WTC11 (cell line): ENCODE measurements around the gene CHRNB1.
A peak's percentile ranks its signal among the peaks of the same experiment; 100 is the strongest.

Experiments used
- ATF1 ChIP-seq: sonication (generic); formaldehyde crosslinking; IDR thresholded peaks from 2 replicates; pipeline ENCODE4 v1.8.1; 2023; ENCODE audit warnings: mild to moderate bottlenecking, moderate library complexity, missing genetic modification reagents
- ETV6 ChIP-seq: sonication (generic); formaldehyde crosslinking; IDR thresholded peaks from 2 replicates; pipeline ENCODE4 v1.8.1; 2022; ENCODE audit warnings: mild to moderate bottlenecking, missing genetic modification reagents
- KAT7 ChIP-seq: sonication (generic); formaldehyde crosslinking; IDR thresholded peaks from 2 replicates; pipeline ENCODE4 v1.8.1; 2023; ENCODE audit warnings: missing genetic modification reagents, mild to moderate bottlenecking, borderline replicate concordance
- NR3C1 ChIP-seq: sonication (generic); formaldehyde crosslinking; conservative IDR thresholded peaks from 2 replicates; pipeline ENCODE4 v1.8.1; 2023; ENCODE audit warnings: low read depth, mild to moderate bottlenecking, missing genetic modification reagents
- RORB ChIP-seq: fragments of 250-450 bp; sonication (Bioruptor Pico); IDR thresholded peaks from 2 replicates; pipeline ENCODE4 v1.9.0; 2021; ENCODE audit warnings: mild to moderate bottlenecking
- ZNF138 ChIP-seq: sonication (generic); formaldehyde crosslinking; conservative IDR thresholded peaks from 2 replicates; pipeline ENCODE4 v1.8.1; 2022; ENCODE audit warnings: mild to moderate bottlenecking, moderate library complexity, missing genetic modification reagents
- TF ChIP-seq, protein P1 (sequence below): sonication (generic); formaldehyde crosslinking; IDR thresholded peaks from 2 replicates; pipeline ENCODE4 v1.8.1; 2023; ENCODE audit warnings: mild to moderate bottlenecking, missing genetic modification reagents, moderate library complexity
- TF ChIP-seq, protein P2 (sequence below): sonication (generic); formaldehyde crosslinking; IDR thresholded peaks from 2 replicates; pipeline ENCODE4 v1.8.0; 2023; ENCODE audit warnings: missing genetic modification reagents
- TF ChIP-seq, protein P3 (sequence below): fragments of 200-600 bp; IDR thresholded peaks from 2 replicates; pipeline ENCODE4 v1.8.0; 2022; ENCODE audit warnings: antibody characterized with exemption
- TF ChIP-seq, protein P4 (sequence below): sonication (generic); formaldehyde crosslinking; IDR thresholded peaks from 2 replicates; pipeline ENCODE4 v1.8.0; 2022; ENCODE audit warnings: mild to moderate bottlenecking, missing genetic modification reagents
- TF ChIP-seq, protein P5 (sequence below): sonication (generic); formaldehyde crosslinking; IDR thresholded peaks from 2 replicates; pipeline ENCODE4 v1.8.0; 2022; ENCODE audit warnings: mild to moderate bottlenecking, missing genetic modification reagents

DNA sequence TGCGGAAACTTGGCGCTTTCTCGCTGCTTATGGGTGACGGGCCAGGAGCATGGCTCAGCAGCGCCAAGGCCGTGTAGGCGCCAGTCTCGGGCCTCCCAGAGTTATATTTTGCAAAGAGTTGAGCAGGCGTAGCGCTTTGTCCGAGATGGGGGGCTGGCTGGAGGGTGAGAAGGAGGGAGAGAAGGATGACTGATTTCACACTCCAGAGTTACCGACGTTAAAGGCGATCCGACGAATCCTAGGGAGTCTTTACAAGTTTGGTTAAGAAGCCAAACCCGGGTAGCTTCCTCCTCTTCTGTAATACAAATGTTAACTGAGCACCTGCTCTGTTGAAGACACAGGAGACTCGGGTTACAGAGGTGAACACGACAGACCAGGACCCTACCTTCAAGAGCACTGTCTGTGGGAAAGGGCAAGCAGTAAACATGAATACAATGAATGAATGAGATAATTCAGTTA is 40.1 kb downstream of the CHRNB1 start:
- TF ChIP-seq, protein P1, sequence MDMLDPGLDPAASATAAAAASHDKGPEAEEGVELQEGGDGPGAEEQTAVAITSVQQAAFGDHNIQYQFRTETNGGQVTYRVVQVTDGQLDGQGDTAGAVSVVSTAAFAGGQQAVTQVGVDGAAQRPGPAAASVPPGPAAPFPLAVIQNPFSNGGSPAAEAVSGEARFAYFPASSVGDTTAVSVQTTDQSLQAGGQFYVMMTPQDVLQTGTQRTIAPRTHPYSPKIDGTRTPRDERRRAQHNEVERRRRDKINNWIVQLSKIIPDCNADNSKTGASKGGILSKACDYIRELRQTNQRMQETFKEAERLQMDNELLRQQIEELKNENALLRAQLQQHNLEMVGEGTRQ, result no peak
- TF ChIP-seq, protein P2, sequence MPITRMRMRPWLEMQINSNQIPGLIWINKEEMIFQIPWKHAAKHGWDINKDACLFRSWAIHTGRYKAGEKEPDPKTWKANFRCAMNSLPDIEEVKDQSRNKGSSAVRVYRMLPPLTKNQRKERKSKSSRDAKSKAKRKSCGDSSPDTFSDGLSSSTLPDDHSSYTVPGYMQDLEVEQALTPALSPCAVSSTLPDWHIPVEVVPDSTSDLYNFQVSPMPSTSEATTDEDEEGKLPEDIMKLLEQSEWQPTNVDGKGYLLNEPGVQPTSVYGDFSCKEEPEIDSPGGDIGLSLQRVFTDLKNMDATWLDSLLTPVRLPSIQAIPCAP, result no peak
- TF ChIP-seq, protein P3, sequence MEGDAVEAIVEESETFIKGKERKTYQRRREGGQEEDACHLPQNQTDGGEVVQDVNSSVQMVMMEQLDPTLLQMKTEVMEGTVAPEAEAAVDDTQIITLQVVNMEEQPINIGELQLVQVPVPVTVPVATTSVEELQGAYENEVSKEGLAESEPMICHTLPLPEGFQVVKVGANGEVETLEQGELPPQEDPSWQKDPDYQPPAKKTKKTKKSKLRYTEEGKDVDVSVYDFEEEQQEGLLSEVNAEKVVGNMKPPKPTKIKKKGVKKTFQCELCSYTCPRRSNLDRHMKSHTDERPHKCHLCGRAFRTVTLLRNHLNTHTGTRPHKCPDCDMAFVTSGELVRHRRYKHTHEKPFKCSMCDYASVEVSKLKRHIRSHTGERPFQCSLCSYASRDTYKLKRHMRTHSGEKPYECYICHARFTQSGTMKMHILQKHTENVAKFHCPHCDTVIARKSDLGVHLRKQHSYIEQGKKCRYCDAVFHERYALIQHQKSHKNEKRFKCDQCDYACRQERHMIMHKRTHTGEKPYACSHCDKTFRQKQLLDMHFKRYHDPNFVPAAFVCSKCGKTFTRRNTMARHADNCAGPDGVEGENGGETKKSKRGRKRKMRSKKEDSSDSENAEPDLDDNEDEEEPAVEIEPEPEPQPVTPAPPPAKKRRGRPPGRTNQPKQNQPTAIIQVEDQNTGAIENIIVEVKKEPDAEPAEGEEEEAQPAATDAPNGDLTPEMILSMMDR, result no peak
- TF ChIP-seq, protein P4, sequence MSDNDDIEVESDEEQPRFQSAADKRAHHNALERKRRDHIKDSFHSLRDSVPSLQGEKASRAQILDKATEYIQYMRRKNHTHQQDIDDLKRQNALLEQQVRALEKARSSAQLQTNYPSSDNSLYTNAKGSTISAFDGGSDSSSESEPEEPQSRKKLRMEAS (CRISPR knock-in tag), result 0 out of 2 replicates have a peak, but pooled peaks have one; percentile 7
- TF ChIP-seq NR3C1 (CRISPR knock-in tag) (no peak), ZNF138 (no peak), KAT7 (CRISPR knock-in tag) (no peak), ETV6 (CRISPR knock-in tag) (peak; percentile 76; the same call in 1 of the 2 replicates), ATF1 (CRISPR knock-in tag) (no peak), RORB (CRISPR knock-in tag) (no peak)
- TF ChIP-seq, protein P5, sequence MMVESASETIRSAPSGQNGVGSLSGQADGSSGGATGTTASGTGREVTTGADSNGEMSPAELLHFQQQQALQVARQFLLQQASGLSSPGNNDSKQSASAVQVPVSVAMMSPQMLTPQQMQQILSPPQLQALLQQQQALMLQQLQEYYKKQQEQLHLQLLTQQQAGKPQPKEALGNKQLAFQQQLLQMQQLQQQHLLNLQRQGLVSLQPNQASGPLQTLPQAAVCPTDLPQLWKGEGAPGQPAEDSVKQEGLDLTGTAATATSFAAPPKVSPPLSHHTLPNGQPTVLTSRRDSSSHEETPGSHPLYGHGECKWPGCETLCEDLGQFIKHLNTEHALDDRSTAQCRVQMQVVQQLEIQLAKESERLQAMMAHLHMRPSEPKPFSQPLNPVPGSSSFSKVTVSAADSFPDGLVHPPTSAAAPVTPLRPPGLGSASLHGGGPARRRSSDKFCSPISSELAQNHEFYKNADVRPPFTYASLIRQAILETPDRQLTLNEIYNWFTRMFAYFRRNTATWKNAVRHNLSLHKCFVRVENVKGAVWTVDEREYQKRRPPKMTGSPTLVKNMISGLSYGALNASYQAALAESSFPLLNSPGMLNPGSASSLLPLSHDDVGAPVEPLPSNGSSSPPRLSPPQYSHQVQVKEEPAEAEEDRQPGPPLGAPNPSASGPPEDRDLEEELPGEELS (CRISPR knock-in tag), result no peak
